Measurements from ENCODE around the gene RNF41. TPM values are rescaled to one million over a fixed set of nuclear protein-coding genes. Genes with fewer than 3 reads are reported as not detected.

RNF41 gene
- total and polyA plus RNA-seq, 2 of the 13 experiments (the other 11 are each of a cell fraction or from before 2014, with no cell fraction given) = 27.1 to 39.4 TPM

GRCh38 chr12:56160193-56160763, 61.4 kb downstream of the RNF41 start:
- no TSS peak for BruUV-seq (replicated peaks)

More at GRCh38 chr12:56160193-56160763, 61.4 kb downstream of the RNF41 start:
- peak overlapping the region; percentile 16 for H3K27ac ChIP-seq (ENCODE audit: extremely low read length, insufficient read depth, low read length)
- CTCF ChIA-PET (ENCODE audit: low intra/inter-chr PET ratio, low total read pairs) = no interaction called here
- 91% methylated on average over 7 of the region's 7 CpGs for WGBS (ENCODE audit: low lambda C conversion rate)
- POLR2A ChIA-PET = interaction anchor here (1.4 to 3.4 kb wide), 6 partner anchors 16 to 41 kb away, joined by 4 to 30 read pairs (median 16); partner anchors contain the start of genes ESYT1, SMARCC2 and ZC3H10
- H3K9ac ChIP-seq (ENCODE audit: insufficient read depth, low read depth, low read length) = peak overlapping the region; percentile 100; the same call in 1 of the 2 replicates
- peaks cover 24 to 45% of the 10 kb centered on the region in 2 experiments for H3K36me3 ChIP-seq (replicated peaks in 1 of 2; ENCODE audit: control insufficient read depth in 1 of 2, insufficient read depth in 2 of 2, low read length in 2 of 2)
- intact Hi-C loops (cut with micrococcal nuclease; ENCODE audit: unreplicated experiment) (no loop called here), in situ Hi-C loops (cut with HindIII; ENCODE audit: extremely low pct_ligation_motif_present, low pct_unique_long_range_greater_than_20kb) (no loop called here)
- FAIRE-seq = no peak
- ATAC-seq = no peak
- DNase-seq (ENCODE audit: low spot score) = no peak
- TF ChIP-seq, protein P1, sequence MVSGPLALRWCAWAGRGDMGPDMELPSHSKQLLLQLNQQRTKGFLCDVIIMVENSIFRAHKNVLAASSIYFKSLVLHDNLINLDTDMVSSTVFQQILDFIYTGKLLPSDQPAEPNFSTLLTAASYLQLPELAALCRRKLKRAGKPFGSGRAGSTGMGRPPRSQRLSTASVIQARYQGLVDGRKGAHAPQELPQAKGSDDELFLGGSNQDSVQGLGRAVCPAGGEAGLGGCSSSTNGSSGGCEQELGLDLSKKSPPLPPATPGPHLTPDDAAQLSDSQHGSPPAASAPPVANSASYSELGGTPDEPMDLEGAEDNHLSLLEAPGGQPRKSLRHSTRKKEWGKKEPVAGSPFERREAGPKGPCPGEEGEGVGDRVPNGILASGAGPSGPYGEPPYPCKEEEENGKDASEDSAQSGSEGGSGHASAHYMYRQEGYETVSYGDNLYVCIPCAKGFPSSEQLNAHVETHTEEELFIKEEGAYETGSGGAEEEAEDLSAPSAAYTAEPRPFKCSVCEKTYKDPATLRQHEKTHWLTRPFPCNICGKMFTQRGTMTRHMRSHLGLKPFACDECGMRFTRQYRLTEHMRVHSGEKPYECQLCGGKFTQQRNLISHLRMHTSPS (CRISPR knock-in tag; IDR thresholded peaks at IDR 0.05; ENCODE audit: low read depth) = no peak
- TF ChIP-seq KAT8 (CRISPR knock-in tag; IDR thresholded peaks at IDR 0.05) (no peak), POLR2AphosphoS5 (IDR thresholded peaks at IDR 0.05; ENCODE audit: low read depth, low read length) (0 out of 2 replicates have a peak, but pooled peaks have one; percentile 16), REL (CRISPR knock-in tag; conservative IDR thresholded peaks at IDR 0.05) (no peak), RORA (CRISPR knock-in tag; IDR thresholded peaks at IDR 0.05) (no peak), KDM5B (CRISPR knock-in tag; IDR thresholded peaks at IDR 0.05; ENCODE audit: borderline replicate concordance) (0 out of 2 replicates have a peak, but pooled peaks have one; percentile 17), ZSCAN22 (CRISPR knock-in tag; IDR thresholded peaks at IDR 0.05) (no peak), TFAP4 (IDR thresholded peaks at IDR 0.05; ENCODE audit: borderline replicate concordance, low read depth) (no peak), TOPORS (CRISPR knock-in tag; IDR thresholded peaks at IDR 0.05) (no peak), POLR2G (IDR thresholded peaks at IDR 0.05; ENCODE audit: low read depth, low read length) (peak; percentile 22), ZNF670 (CRISPR knock-in tag; IDR thresholded peaks at IDR 0.05; ENCODE audit: borderline replicate concordance) (no peak), ARNT2 (CRISPR knock-in tag; IDR thresholded peaks at IDR 0.05; ENCODE audit: low read depth) (no peak), PPARG (CRISPR knock-in tag; conservative IDR thresholded peaks at IDR 0.05) (no peak), KLF11 (CRISPR knock-in tag; IDR thresholded peaks at IDR 0.05) (no peak)
- TF ChIP-seq, protein P2, sequence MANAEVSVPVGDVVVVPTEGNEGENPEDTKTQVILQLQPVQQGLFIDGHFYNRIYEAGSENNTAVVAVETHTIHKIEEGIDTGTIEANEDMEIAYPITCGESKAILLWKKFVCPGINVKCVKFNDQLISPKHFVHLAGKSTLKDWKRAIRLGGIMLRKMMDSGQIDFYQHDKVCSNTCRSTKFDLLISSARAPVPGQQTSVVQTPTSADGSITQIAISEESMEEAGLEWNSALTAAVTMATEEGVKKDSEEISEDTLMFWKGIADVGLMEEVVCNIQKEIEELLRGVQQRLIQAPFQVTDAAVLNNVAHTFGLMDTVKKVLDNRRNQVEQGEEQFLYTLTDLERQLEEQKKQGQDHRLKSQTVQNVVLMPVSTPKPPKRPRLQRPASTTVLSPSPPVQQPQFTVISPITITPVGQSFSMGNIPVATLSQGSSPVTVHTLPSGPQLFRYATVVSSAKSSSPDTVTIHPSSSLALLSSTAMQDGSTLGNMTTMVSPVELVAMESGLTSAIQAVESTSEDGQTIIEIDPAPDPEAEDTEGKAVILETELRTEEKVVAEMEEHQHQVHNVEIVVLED (CRISPR knock-in tag; IDR thresholded peaks at IDR 0.05; ENCODE audit: borderline replicate concordance) = no peak
- TF ChIP-seq, protein P3, sequence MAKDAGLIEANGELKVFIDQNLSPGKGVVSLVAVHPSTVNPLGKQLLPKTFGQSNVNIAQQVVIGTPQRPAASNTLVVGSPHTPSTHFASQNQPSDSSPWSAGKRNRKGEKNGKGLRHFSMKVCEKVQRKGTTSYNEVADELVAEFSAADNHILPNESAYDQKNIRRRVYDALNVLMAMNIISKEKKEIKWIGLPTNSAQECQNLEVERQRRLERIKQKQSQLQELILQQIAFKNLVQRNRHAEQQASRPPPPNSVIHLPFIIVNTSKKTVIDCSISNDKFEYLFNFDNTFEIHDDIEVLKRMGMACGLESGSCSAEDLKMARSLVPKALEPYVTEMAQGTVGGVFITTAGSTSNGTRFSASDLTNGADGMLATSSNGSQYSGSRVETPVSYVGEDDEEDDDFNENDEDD (CRISPR knock-in tag; IDR thresholded peaks at IDR 0.05; ENCODE audit: borderline replicate concordance) = no peak
- peak overlapping the region; percentile 83 for H3K4me2 ChIP-seq (ENCODE audit: low read depth, low read length)
- H2AFZ ChIP-seq (ENCODE audit: low read length) = no peak overlapping the region
- H3K4me1 ChIP-seq (ENCODE audit: insufficient read depth, low read length) = peaks cover 44% of the 10 kb centered on the region
- H3K9me3 ChIP-seq (ENCODE audit: low read length) = no peaks in the 10 kb centered on the region
- H4K20me1 ChIP-seq (ENCODE audit: insufficient read depth, low read length) = peaks cover 28% of the 10 kb centered on the region
- no peaks in the 10 kb centered on the region; a peak in 1 of 5 replicates for H3K27me3 ChIP-seq (ENCODE audit: control insufficient read depth in 1 of 2, insufficient read depth in 2 of 2, low read length in 2 of 2)
- H3K4me3 ChIP-seq (replicated peaks in 1 of 3; ENCODE audit: insufficient read depth in 1 of 3, low read depth in 2 of 3, low read length in 3 of 3) = peak overlapping the region; percentile 20 to 99 (median 92); a peak in 4 of 6 replicates
- peaks cover 25% of the 10 kb centered on the region for H3K79me2 ChIP-seq (ENCODE audit: insufficient read depth, low read length)

All from HepG2 (cell line).